ENCODE measurements around the gene MEF2A.
A peak's percentile ranks its signal among the peaks of the same experiment; 100 is the strongest.

The MEF2A gene

DNA sequence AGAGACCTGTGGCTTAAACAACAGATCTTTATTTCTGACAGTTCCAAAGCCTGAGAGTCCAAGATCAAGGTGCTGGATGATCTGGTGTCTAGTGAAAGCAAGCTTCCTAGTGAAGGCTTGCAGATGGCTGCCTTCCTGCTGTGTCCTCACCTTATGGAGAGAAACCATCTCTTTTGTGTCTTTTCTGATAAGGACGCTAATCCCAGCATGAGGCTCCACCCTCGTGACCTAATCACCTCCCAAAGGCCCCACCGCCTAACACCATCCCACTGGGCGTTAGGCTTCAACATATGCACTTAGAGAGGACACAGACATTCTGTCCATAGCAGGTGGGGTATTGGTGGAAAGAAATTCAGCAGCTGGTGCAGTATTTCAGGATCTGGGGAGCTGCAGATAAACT is 187.3 kb downstream of the MEF2A start:
- DNase-seq (ENCODE audit: low spot score) = no peak
- FAIRE-seq = no peak

DNA sequence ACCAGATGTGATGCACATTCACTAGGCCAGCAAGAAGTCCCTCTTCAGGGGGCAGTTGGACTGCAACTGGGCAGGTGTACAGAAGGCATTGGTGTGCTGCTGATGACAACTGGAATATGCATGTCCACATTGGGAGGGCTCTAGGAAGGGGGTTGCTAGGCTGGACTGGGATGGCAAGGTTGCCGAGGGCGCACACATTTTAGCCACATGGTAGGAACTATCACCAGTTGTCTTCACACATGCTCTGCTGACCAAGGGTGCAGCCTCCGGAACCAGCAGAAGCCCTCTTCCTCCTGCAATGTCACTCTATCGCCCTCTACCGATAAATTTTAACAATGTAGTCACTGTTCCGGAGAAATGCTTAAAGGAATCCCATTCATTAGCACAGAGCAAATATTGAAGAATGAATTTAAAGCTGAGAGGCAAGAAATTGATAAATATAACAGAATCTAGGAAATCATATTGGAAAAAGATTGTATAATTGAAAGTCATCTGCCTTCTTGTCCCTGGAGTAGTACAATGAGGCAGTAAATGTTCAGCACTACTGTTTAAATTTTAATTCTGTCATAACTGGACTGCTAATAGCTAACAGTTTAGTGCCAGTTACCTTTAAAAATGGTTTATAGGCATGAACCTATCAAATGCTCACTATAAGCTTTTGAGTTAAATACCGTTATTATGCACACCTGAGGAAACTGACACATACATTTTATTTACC is 190.1 kb downstream of the MEF2A start:
- peak; percentile 44 for FAIRE-seq

DNA sequence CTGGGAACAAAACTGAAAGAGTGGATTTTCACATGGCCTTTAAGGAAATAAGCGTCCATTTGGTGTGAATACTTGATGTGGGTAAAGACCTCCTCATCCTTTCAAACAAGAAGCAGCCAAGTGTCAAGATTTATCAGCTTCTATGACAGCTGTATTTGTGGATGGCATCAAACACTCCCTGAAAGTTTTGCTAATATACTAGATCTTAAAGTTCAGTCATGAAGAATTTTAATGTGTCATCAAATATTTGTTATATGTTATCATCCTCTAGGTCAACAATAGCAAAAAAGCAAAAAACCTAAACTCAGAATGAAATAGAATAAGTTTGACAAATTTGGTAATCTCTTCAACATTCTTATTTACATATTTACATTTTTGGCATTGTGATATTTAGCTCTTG is 196.5 kb downstream of the MEF2A start:
- no peak for FAIRE-seq

More for the DNA sequence above, 190.1 kb downstream of the MEF2A start:
- peak; percentile 76 for DNase-seq (ENCODE audit: low spot score)

DNA sequence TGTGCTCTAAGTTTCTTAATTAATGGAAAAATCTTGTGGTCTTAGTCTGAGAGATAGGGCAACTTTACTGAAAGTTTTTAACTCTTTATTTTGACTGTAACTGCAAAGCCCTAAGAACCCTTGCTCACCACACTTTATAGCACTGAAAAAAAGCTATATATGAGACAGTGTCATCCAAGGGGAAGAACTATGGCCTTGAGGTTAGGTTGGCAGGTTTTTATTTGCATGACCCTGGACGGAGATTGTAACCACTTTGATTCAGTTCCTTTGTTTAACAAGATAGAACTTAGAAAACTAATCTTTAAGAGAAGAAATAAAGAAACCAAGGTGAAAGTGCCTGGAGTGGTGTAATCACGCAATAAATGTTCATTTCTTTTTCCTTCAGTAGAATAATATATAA is 198.0 kb downstream of the MEF2A start:
- DNase-seq (ENCODE audit: low spot score) = no peak
- no peak for FAIRE-seq

More for the DNA sequence above, 196.5 kb downstream of the MEF2A start:
- DNase-seq (ENCODE audit: low spot score) = no peak

DNA sequence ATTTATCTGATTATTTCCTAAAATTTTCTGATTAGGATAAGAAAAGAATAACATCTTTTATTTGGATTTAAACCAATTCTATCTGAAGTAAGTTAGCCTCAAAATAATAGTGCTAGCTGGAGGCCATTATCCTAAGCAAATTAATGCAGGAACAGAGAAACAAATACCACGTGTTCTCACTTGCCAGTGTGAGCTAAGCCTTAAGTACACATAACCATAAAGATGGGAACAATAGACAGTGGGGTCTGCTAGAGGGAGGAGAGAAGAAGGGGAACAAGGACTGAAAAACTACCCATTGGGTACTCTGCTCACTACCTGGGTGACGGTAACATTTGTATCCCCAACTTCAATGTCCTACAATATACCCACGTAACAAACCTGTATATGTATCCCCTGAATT is 198.7 kb downstream of the MEF2A start:
- no peak for FAIRE-seq

More for the DNA sequence above, 198.7 kb downstream of the MEF2A start:
- DNase-seq (ENCODE audit: low spot score) = no peak
